ENCODE measurements around the gene POLDIP3.
"Not testable (repeated sequence)": the region's sequence is repeated elsewhere in the genome, so short reads cannot be mapped to it uniquely, and the experiment has no call there.

Gene POLDIP3

DNA sequence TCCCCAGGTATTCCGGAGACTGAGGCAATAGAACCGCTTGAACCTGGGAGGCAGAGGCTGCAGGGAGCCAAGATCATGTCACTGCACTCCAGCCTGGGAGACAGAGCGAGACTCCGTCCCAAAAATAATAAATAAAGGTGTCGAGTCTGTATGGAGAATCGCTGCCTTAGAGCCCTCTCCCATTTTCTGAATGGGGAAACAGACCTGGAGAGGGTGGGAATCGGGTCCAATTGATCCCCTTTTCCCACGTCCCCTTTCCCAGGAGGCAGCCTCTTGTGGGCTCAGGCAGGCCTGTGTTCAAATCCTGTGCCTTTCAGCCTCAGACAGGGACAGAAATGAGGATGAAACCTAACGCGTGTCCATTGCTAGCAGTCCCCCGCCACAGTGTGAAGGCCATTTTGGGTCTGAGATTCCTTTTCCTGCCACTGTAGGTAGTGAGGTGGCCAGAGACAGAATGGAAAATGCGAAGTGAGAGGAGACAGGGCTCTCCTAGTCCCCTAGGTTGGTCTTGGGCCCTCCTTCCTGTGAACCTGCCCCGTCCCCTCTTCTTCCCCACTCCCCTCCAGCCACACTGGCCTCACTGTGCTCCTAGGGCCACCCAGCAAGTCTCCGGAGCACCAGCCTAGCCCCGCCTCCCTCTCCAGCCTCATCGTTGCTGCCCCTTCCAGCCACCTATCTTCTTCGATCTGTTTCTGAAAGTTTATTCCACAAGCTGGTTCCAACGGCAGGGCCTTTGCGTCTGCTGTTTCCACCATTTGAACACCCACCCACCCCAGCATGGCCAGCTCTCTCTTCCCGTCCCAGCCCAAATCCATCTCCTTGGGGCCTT lies 2.7 kb upstream of the POLDIP3 start:
- FAIRE-seq = no peak

GRCh38 chr22:42615860-42616175 lies 1.1 kb upstream of the POLDIP3 start:
- FAIRE-seq = not testable (repeated sequence)

DNA sequence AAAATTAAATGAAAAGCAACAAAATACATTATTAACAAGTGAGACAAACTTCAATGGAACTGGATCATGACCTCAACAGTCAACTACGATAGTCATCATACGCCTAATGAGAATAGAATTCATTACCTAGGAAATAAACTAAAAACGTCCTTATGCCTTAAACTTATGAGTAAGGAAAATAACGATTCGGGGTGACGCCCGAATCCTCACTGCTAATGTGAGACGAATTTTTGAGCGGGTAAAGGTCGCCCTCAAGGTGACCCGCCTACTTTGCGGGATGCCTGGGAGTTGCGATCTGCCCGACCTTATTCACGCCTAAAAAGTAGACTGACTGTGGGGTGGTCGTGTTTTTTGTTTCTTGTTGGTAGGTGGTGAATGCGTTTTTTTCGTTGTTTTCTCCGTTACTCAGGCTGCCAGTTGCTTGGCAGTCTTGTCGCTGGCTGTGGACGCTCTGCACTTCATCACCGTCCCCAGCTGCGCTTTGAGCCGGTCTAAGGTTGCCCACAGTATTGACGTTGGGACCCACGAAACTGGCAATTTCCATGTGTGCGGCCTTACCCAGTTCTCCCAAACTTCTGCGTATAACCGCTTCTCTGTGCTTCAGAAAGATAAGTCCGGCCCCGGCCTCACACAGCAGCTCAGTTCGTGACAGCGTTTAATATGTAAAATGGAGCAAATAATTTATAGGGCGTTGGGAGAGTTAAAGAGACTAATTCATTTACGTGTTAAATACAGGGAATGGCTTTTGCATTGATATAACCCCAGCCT lies 593 bp upstream of the POLDIP3 start:
- no peak for FAIRE-seq

GRCh38 chr22:42613872-42614301 lies 796 bp downstream of the POLDIP3 start:
- FAIRE-seq = no peak

GRCh38 chr22:42612336-42612735 lies 2.3 kb downstream of the POLDIP3 start:
- no peak for FAIRE-seq

DNA sequence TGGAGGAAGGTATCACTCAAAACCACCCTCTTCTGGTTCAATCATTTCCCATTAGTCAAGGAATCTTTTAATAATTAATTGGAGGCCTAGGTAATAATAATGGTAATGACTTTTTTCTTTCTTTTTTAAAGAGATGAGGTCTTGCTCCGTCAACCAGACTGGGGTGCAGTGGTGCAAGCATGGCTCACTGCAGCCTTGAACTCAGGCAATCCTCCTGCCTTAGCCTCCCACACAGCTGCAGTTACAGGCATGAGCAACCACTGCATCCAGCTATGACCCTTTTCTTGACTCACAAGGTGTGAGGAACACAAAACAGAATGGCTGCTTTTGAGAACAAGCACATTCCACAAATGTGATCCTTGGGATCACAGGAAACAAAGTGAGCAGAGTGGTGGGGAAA lies 3.6 kb downstream of the POLDIP3 start:
- no peak for FAIRE-seq

DNA sequence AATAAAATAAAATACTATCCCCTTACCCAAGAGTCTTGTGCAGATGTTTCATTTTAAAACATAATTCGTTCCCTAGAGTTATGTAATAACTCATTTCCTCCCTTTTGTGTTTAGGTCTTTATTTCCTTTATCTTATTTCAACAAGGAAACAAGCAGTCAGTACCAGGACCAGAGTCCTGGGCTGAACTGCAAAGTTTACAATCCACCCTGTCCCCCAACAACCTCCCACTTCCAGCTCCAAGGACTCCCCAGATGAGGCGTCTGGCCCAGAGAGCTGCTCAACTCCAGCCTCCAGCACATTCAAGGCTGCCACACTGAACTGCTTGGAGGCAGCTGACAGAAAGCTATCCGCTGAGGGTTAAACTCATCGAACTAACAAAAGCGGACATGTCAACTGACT lies 4.5 kb downstream of the POLDIP3 start:
- FAIRE-seq = no peak

DNA sequence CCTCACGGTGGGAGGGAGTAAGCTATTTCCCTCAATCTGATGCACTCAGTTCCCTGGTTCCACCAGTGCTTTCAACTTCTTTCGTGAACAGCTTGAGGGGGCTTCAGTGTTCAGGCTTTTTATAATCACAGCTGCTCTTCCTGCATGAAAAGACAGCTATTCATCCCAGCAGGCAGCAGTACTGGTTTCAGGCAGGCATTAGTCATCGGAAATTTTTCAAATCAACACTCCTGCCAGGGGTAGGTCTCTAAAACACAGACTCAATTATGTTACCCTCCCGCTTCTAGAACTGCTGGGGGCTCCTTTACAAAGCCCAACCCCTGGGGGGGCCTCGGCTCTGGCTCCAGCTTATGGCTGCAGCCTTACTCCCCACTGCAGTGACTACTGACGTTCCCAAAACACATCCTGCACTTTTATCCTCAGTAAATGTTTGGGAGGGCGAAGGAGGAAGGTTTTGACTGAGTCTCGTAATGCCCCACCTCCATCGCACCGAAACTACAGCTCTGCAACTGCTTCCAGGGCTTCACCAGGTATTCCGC lies 5.8 kb downstream of the POLDIP3 start:
- FAIRE-seq = no peak

GRCh38 chr22:42608136-42608822 lies 6.4 kb downstream of the POLDIP3 start:
- FAIRE-seq = no peak

DNA sequence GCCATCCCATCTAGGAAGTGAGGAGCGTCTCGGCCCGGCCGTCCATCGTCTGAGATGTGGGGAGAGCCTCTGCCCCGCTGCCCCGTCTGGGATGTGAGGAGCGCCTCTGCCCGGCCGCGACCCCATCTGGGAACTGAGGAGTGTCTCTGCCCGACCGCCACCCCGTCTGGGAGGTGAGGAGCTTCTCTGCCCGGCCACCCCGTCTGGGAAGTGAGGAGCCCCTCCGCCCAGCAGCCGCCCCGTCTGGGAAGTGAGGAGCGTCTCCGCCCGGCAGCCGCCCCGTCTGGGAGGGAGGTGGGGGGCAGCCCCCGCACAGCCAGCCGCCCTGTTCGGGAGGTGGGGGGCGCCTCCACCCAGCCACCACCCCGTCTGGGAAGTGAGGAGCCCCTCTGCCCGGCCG lies 7.0 kb downstream of the POLDIP3 start:
- FAIRE-seq = not testable (repeated sequence)

- no peak for FAIRE-seq
Measured at GRCh38 chr22:42604403-42604802, 10.3 kb downstream of the POLDIP3 start.

- FAIRE-seq = no peak
Measured at GRCh38 chr22:42603427-42603826, 11.3 kb downstream of the POLDIP3 start.

DNA sequence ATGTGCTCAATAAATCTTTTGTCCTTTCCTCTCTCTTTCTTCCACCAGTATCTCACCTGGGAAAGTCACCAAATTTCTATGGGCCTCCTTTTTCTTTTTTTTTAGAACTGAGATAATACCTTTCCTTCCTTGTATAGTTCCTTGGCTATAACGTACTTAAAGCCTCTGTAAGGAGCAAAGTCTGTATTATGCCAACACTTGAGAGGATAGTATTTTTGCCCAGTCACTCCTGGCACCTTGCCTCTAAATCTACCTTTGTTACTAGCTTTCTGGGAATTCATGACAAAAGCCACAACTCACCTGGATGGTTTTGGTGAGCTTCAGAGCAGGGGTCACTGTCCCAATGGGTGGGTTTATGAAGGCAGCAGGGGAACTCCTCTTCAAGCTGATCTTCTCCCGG lies 12.2 kb downstream of the POLDIP3 start:
- FAIRE-seq = no peak

DNA sequence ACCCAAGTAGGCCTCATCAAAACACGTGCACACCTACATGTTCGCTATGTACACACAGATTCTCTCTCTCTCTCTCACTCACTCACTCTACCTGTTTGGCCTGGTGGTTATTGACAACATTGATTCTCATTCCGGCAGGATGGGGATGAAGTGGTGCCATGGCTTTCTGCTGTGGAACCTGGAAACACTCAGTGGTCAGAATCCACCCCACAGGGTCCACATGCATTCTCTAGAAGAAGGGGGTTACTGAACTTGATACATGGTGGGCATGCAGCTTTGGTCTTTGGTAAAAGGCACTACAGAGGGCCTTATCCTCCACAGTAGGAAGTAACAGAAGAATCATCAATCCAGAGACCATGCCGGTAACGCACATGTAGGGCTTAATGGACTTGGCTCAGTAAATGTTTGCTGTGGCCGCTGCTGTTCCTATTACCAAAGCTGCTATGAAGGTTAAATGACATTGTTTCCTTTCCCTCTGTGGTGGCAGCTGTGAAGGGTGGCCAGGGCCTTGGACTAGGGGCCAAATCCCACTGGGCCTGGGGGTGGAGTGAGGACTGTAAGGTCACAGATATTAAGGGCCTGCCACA lies 12.7 kb downstream of the POLDIP3 start:
- FAIRE-seq = no peak

DNA sequence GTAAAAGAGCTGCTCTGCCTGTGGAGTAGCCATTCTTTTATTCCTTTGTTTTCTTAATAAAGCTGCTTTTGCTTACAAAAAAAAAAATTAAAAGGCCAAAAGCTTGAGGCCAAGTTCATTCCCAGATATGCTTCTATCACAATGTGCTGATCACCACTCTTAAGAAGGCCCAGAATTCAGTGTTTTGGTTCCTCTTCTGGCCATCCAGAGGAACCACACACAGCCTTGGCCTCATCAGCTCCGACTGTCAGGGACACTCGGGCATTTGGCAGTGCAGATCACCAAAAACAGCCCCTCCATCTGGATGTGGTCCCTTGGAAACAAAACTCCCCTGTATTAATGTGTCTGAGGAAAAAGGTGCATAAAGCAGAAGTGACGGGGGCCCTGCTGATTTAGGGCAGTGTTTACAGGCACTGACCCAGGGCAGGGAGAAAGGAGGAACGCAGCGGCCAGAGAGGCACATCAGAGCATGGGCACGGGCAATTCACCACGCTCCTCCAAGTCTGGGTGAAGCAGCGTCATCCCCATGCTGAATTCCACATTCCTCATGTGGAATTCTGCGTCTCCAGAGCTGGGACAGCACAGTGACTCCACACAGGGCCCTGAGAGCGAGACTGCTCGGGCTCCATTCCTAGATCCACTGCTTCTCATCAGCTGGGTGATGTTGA lies 17.7 kb downstream of the POLDIP3 start:
- no peak for FAIRE-seq

- no peak for FAIRE-seq
Measured at GRCh38 chr22:42596336-42596735, 18.3 kb downstream of the POLDIP3 start.

- no peak for FAIRE-seq
Measured at GRCh38 chr22:42595434-42595833, 19.2 kb downstream of the POLDIP3 start.

DNA sequence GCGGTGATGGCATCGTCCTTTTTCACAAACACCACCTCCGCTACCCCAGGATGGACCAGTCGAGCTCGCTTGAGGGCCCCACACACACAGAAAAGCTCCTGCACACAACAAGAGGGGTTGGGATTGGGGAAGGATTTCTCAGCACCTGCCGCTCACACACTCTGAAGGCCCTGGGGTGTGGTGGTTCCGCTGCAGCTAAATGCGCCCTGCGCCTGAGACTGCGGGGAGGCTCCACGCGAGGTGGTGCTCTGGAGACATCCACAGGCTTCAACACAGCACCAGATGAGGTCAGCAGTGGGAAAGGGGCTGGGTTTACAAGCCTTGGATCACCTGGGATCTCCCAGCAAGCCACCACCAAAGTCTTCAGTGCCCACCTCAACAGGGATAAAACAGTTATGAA lies 22.7 kb downstream of the POLDIP3 start:
- no peak for FAIRE-seq

DNA sequence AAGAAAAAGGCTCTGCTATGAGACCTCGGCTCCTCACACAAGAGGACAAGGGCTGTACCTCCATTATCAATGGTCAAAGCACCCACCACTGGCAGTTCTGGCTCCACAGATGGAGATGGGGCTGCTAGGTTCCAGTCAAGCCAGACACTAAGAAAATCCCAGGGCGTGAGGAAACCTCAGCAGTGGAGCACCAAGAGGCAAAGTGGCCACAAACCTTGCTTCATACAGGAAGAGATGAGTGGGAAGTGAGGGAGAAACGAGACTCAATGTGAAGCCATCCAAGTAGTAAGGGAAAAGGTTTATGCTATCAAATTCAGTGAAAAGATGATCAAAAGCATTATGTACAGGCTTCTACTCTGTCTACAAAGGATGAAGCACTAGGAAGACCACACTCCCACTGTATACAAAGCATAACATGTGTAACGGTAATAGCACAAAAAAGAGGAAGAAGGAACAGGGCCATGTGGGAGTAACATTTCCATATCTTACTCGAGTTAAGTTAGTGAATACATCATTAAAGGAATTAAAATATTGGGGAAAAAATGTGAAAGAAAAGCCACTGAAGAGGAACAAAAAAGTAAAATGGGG lies 27.0 kb downstream of the POLDIP3 start:
- FAIRE-seq = no peak

DNA sequence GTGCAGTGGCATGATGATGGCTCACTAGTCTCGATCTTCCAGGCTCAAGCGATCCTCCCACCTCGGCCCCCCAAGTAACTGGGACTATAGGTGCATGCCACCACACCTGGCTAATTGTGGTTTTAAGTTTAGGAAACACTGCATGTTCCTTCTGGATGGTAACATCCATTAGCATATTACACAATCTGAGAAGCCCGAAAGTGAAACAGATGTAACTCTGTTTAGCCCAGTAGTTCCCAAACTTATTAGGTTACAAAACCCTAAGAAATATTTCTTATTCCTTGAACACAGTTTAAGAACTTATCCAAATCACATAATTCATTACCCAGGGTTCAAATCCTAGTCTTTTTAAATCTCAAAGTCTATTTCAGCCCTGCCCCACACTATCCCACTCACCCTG lies 28.3 kb downstream of the POLDIP3 start:
- FAIRE-seq = no peak

DNA sequence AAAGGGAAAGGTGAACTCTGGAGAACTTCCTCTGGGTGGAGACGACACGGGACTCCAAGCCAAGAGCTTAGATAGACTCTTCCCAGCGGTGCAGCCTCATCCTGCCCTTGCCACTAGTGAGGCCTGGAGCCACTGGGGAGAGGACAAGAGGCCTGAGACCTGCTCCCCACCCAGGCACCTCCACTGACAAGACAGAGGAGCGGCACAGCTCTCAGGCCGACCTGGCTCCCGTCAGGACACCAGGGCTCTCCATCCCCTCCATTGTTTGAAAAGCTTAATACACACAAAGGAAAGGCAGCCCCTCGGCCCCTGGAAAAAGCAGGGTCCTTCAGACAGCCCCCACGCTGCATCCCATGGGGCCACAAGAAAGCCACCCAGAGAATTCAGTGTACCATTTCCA lies 29.6 kb downstream of the POLDIP3 start:
- no peak for FAIRE-seq

DNA sequence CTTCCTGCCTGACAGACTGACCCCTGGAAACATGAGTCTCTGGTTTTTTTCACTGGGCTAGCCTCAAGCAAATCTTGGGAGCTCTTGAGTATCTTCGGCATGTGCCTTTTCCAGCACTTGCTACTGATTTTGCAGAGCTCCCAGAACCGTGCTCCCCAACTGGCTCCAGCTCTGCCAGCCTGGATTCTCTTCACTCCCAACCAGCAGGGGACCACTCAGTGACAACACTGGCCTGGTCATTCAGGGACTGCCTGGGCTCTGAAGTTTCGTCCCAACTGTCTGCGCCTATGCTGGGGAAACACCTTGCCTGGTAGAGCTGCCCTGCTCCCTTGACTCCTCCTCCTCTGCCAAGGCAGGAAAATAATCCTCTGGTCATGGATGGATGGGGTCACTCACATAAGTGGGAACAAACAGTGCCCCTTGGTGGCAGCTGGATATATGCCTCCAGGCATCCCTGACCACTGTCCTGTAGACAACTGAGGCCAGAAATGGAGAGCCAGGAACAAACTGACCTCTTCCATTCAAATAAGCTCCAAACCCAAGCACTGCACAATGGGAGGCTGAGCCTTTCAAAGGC lies 30.2 kb downstream of the POLDIP3 start:
- FAIRE-seq = no peak
